Psoas muscle (tissue), 8 donors: ENCODE data around the gene ANO1. TPM values are rescaled to one million over a fixed set of nuclear protein-coding genes. Genes with fewer than 3 reads are reported as not detected.

Experiments
- ATAC-seq, 4 donors: fragments of 200-7000 bp; cut with Tn5 transposase; one replicate each; pipeline ENCODE4 v1.9.1; 2020; ENCODE audit warnings: moderate library complexity in 3 of 4, mild to moderate bottlenecking in 2 of 4
- DNase-seq, 2 donors: peaks; one replicate each; pipeline ENCODE4 v3.0.0-alpha.2; 2020
- H3K27ac ChIP-seq: fragments of 200-600 bp; one replicate; pipeline ENCODE4 v1.8.0; 2022
- H3K27me3 ChIP-seq, 3 donors: fragments of 200-600 bp in 1 of 3; one replicate each; pipeline versions ENCODE4 v1.6.1 to v1.8.0; 2013 to 2022; ENCODE audit warnings: low read length in 2 of 3, mild to moderate bottlenecking in 2 of 3, moderate library complexity in 1 of 3; ENCODE audit not compliant: insufficient read depth in 3 of 3
- H3K36me3 ChIP-seq, 2 donors: fragments of 200-600 bp in 1 of 2; one replicate each; pipeline versions ENCODE4 v1.6.1 to v1.8.0; 2013 to 2022; ENCODE audit warnings: low read depth in 1 of 2, mild to moderate bottlenecking in 1 of 2, moderate library complexity in 1 of 2; ENCODE audit not compliant: insufficient read depth in 1 of 2
- H3K4me1 ChIP-seq: fragments of 200-600 bp; one replicate; pipeline ENCODE4 v1.8.0; 2022
- H3K4me3 ChIP-seq: fragments of 200-600 bp; one replicate; pipeline ENCODE4 v1.8.0; 2022; ENCODE audit warnings: mild to moderate bottlenecking
- H3K9me3 ChIP-seq: fragments of 200-600 bp; one replicate; pipeline ENCODE4 v1.8.0; 2022
- CTCF ChIP-seq: fragments of 200-600 bp; IDR thresholded peaks from one replicate; pipeline ENCODE4 v1.8.0; 2022; ENCODE audit warnings: antibody characterized with exemption
- WGBS, 3 donors: extraction: QIAGEN DNeasy Blood & Tissue Kit; methylation state at CpG; one replicate each; pipeline versions ENCODE4 v1.1.6 to v1.1.7; 2013; 5-methylcytosine and 5-hydroxymethylcytosine counted together
- intact Hi-C, 2 donors: fragments of 100-400 bp; cut with DNase I; formaldehyde crosslinking; loops; one replicate each; pipeline versions ENCODE4 v1.11.0 to v1.14.2; 2022
- polyA plus RNA-seq, 3 donors: library from polyadenylated mRNA; stranded (reverse); fragments of 200-250 nt; gene quantifications; one replicate each; pipeline ENCODE4 v1.2.3, GENCODE V29; 2013
- total RNA-seq, 4 donors: library from RNA; stranded (reverse); fragmentation: NEBNext Ultra II Directional in 2 of 4; extraction: Animal tissue kit (Norgen Biotek cat#: 25700) in 2 of 4; gene quantifications; one replicate each; pipeline versions ENCODE4 v1.2.1 to v1.2.4, GENCODE V29; 2021 to 2023
- donor health status: healthy with polysubstance abuse.
- donor health status: DM: no; HTN: no; CAD: no; lungs with moderate emphysema.
- donor health status: Bipolar disorder and iron deficiency.
- donor health status: healthy.
- donor health status: DM: yes; HTN: yes; CAD: no.
- donor health status: DM: no; HTN: no; CAD: no.
- donor health status: DM: no; HTN: no; CAD: no.
- donor health status: DM: yes; HTN: yes; CAD: no.

The ANO1 gene
- total and polyA plus RNA-seq, 7 donors, result 2.2 to 11.3 (median 8.7) TPM

GRCh38 chr11:70145071-70145470 is 67.0 kb downstream of the ANO1 start:
- H3K27me3 ChIP-seq, result peaks cover 0 to 23% (median 0%) of the 10 kb centered on the region in 3 donors
- TF ChIP-seq CTCF, result no peak
- no peaks in the 10 kb centered on the region for H3K36me3 ChIP-seq
- no peaks in the 10 kb centered on the region for H3K9me3 ChIP-seq
- DNase-seq (no peak), ATAC-seq (no peak)
- 71 to 80% (median 77%) methylated on average over 6 of the region's 6 CpGs for WGBS, 3 donors
- H3K4me1 ChIP-seq, result no peaks in the 10 kb centered on the region
- intact Hi-C loops, result no loop called here
- no peak overlapping the region for H3K27ac ChIP-seq
- no peak overlapping the region for H3K4me3 ChIP-seq

- ATAC-seq (no peak), DNase-seq (no peak)
- Histone ChIP-seq H3K4me1 (no peaks in the 10 kb centered on the region), H3K27me3 (peaks cover 0 to 23% (median 0%) of the 10 kb centered on the region in 3 donors), H3K4me3 (no peak overlapping the region), H3K36me3 (no peaks in the 10 kb centered on the region), H3K27ac (no peak overlapping the region), H3K9me3 (no peaks in the 10 kb centered on the region)
- intact Hi-C loops, result no loop called here
- no peak for TF ChIP-seq CTCF
- 69 to 82% (median 75%) methylated on average over 4 of the region's 4 CpGs for WGBS, 3 donors
These were observed 67.7 kb downstream of the ANO1 start for GRCh38 chr11:70145841-70146240.

GRCh38 chr11:70146299-70146698 is 68.2 kb downstream of the ANO1 start:
- WGBS, 3 donors, result 65 to 71% (median 66%) methylated on average over 10 of the region's 10 CpGs
- H3K36me3 ChIP-seq, result no peaks in the 10 kb centered on the region
- no peak for ATAC-seq
- no peak overlapping the region for H3K4me3 ChIP-seq
- TF ChIP-seq CTCF, result no peak
- no peak for DNase-seq
- no peaks in the 10 kb centered on the region for H3K4me1 ChIP-seq
- intact Hi-C loops, result no loop called here
- no peak overlapping the region for H3K27ac ChIP-seq
- H3K27me3 ChIP-seq, result peaks cover 0 to 23% (median 0%) of the 10 kb centered on the region in 3 donors
- no peaks in the 10 kb centered on the region for H3K9me3 ChIP-seq

- Histone ChIP-seq H3K27me3 (peaks cover 0 to 23% (median 0%) of the 10 kb centered on the region in 3 donors), H3K9me3 (no peaks in the 10 kb centered on the region), H3K27ac (no peak overlapping the region), H3K4me3 (no peak overlapping the region), H3K36me3 (no peaks in the 10 kb centered on the region), H3K4me1 (no peaks in the 10 kb centered on the region)
- 58 to 67% (median 66%) methylated on average over 14 of the region's 14 CpGs for WGBS, 3 donors
- intact Hi-C loops, result no loop called here
- no peak for TF ChIP-seq CTCF
- DNase-seq (no peak), ATAC-seq (no peak)
These were observed 68.9 kb downstream of the ANO1 start for GRCh38 chr11:70146895-70147520.

- H3K4me3 ChIP-seq, result no peak overlapping the region
- no peaks in the 10 kb centered on the region for H3K9me3 ChIP-seq
- no peak for TF ChIP-seq CTCF
- DNase-seq, result no peak
- no peak overlapping the region for H3K27ac ChIP-seq
- 46 to 53% (median 46%) methylated on average over 13 of the region's 13 CpGs for WGBS, 3 donors
- no peaks in the 10 kb centered on the region for H3K36me3 ChIP-seq
- peaks cover 0 to 23% (median 0%) of the 10 kb centered on the region in 3 donors for H3K27me3 ChIP-seq
- H3K4me1 ChIP-seq, result no peaks in the 10 kb centered on the region
- ATAC-seq, result no peak
- intact Hi-C loops, result no loop called here
These were observed 69.6 kb downstream of the ANO1 start for GRCh38 chr11:70147668-70148067.
